Suprapubic skin (tissue), 4 donors: ENCODE results near the gene HES1.

ENCODE experiments used
- EP300 ChIP-seq: sonication (generic); formaldehyde crosslinking; IDR thresholded peaks from one replicate; pipeline ENCODE4 v1.6.1; 2017; ENCODE audit warnings: antibody characterized with exemption
- POLR2A ChIP-seq, 2 donors: fragments of 450-650 bp; IDR thresholded peaks; one replicate each; pipeline ENCODE4 v1.6.1; 2017; ENCODE audit warnings: antibody characterized with exemption in 2 of 2, mild to moderate bottlenecking in 2 of 2, moderate library complexity in 2 of 2
- POLR2AphosphoS5 ChIP-seq, 3 donors: sonication (generic); formaldehyde crosslinking; IDR thresholded peaks; one replicate each; pipeline ENCODE4 v1.6.1; 2017; ENCODE audit warnings: antibody characterized with exemption in 3 of 3
- TF ChIP-seq, protein P1 (sequence below), 2 donors: fragments of 200-600 bp in 1 of 2; fragments of 450-650 bp in 1 of 2; sonication (generic) in 1 of 2; IDR thresholded peaks; one replicate each; pipeline ENCODE4 v1.5.1; 2016 to 2019; ENCODE audit warnings: antibody characterized with exemption in 2 of 2, mild to moderate bottlenecking in 1 of 2, moderate library complexity in 1 of 2

DNA sequence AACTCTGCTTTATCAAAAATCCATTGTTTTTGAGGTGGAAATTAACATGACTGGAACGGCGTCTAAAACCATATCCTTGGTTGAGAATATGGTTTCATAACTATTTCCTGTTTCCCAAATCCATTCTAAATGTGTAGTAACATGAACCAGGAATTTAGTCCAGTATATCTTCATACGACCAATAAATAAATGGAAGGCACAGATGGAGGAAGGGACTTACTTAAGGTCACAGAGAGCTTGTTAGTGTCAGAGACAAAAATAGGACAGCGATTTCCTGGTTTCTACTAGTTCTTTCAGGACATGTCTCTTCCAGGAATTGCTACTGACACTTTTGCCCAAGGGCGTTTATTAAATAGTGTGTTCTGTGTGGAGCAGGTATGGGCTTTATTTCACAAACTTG is 41.2 kb downstream of the HES1 start:
- TF ChIP-seq, protein P1, sequence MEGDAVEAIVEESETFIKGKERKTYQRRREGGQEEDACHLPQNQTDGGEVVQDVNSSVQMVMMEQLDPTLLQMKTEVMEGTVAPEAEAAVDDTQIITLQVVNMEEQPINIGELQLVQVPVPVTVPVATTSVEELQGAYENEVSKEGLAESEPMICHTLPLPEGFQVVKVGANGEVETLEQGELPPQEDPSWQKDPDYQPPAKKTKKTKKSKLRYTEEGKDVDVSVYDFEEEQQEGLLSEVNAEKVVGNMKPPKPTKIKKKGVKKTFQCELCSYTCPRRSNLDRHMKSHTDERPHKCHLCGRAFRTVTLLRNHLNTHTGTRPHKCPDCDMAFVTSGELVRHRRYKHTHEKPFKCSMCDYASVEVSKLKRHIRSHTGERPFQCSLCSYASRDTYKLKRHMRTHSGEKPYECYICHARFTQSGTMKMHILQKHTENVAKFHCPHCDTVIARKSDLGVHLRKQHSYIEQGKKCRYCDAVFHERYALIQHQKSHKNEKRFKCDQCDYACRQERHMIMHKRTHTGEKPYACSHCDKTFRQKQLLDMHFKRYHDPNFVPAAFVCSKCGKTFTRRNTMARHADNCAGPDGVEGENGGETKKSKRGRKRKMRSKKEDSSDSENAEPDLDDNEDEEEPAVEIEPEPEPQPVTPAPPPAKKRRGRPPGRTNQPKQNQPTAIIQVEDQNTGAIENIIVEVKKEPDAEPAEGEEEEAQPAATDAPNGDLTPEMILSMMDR (IDR thresholded peaks at IDR 0.05): no peak
- no peak for TF ChIP-seq EP300
- no peak for TF ChIP-seq POLR2A (IDR thresholded peaks at IDR 0.05)
- no peak for TF ChIP-seq POLR2AphosphoS5 (IDR thresholded peaks at IDR 0.05)
